ENCODE data around the gene PSMD12. TPM values are rescaled to one million over a fixed set of nuclear protein-coding genes. Genes with fewer than 3 reads are reported as not detected.
A peak's percentile ranks its signal among the peaks of the same experiment; 100 is the strongest.

PSMD12 gene
- total RNA-seq, 1 donor from 2014 or later, result 43.8 TPM

DNA sequence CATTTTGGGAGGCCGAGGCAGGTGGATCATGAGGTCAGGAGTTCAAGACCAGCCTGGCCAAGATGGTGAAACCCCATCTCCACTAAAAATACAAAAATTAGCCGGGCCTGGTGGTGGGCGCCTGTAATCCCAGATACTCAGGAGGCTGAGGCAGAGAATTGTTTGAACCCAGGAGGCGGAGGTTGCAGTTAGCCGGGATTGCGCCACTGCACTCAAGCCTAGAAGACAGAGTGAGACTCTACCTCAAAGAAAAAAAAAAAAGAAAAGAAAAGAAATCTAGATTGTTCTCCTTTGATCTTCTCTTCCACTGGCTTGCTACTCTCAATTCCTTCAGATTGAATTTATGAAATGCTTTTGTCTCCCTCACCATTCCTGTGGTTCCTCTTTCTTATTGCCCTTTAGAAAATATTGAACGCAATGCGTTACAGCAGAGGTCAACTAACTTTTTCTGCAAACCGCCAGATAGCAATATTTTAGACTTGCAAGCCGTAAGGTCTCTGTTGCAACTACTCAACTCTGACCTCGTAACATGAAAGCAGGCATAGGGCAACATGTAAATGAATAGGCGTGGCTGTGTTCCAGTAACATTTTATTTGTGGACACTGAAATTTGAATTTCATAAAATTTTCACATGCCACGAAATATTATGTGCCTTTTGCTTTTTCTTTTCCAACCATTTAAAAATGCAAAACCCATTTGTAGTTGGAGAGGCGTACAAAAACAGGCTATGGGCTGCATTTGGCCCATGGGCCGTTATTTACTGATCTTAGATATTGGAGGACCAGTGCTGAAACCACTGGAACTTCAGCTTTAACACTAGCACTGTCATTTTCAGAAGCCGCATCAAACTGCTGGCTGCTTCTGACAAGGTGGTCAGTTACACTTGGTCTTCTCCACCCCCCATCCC lies 35.5 kb upstream of the PSMD12 start:
- no peak overlapping the region for H3K27ac ChIP-seq
- intact Hi-C loops (cut with DNase I), result no loop called here
- peaks cover 5% of the 10 kb centered on the region for H3K4me1 ChIP-seq
- H3K27me3 ChIP-seq, result no peaks in the 10 kb centered on the region
- no peak overlapping the region for H3K4me3 ChIP-seq
- no peaks in the 10 kb centered on the region for H3K9me3 ChIP-seq
- DNase-seq (no peak), ATAC-seq (peak; percentile 73)
- H3K36me3 ChIP-seq, result no peaks in the 10 kb centered on the region
- no peak for TF ChIP-seq CTCF (IDR thresholded peaks at IDR 0.05)

DNA sequence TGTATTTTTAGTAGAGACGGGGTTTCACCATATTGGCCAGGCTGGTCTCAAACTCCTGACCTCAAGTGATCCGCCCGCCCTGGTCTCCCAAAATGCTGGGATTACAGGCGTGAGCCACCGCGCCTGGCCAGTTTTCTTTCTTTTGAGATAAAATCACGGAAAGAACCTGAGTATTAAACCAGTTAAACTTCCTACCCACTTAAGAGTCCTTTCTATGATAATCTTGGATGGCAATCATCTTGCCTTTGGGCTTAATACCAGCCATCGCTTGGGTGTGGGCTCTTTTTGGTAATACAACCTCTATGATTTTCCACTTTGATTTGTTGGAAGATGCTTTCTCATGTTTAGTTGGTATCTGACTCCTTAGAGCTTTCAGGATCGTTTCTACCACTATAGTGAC lies 34.7 kb upstream of the PSMD12 start:
- ATAC-seq (no peak), DNase-seq (no peak)
- Histone ChIP-seq H3K36me3 (no peaks in the 10 kb centered on the region), H3K9me3 (no peaks in the 10 kb centered on the region), H3K4me1 (peaks cover 5% of the 10 kb centered on the region), H3K4me3 (no peak overlapping the region), H3K27ac (no peak overlapping the region), H3K27me3 (no peaks in the 10 kb centered on the region)
- intact Hi-C loops (cut with DNase I), result no loop called here
- no peak for TF ChIP-seq CTCF (IDR thresholded peaks at IDR 0.05)

- Histone ChIP-seq H3K4me1 (peaks cover 5% of the 10 kb centered on the region), H3K27me3 (no peaks in the 10 kb centered on the region), H3K9me3 (no peaks in the 10 kb centered on the region), H3K36me3 (no peaks in the 10 kb centered on the region), H3K27ac (no peak overlapping the region), H3K4me3 (no peak overlapping the region)
- TF ChIP-seq CTCF (IDR thresholded peaks at IDR 0.05), result no peak
- intact Hi-C loops (cut with DNase I), result no loop called here
- ATAC-seq, result no peak
- DNase-seq, result no peak
These were observed 33.8 kb upstream of the PSMD12 start for GRCh38 chr17:67400193-67400592.

GRCh38 chr17:67399676-67400075 lies 33.3 kb upstream of the PSMD12 start:
- ATAC-seq, result no peak
- DNase-seq, result no peak
- TF ChIP-seq CTCF (IDR thresholded peaks at IDR 0.05), result no peak

GRCh38 chr17:67393809-67394397 lies 27.5 kb upstream of the PSMD12 start:
- ATAC-seq, result no peak
- H3K36me3 ChIP-seq, result no peaks in the 10 kb centered on the region
- intact Hi-C loops (cut with DNase I), result no loop called here

More at GRCh38 chr17:67399676-67400075, 33.3 kb upstream of the PSMD12 start:
- Histone ChIP-seq H3K27me3 (no peaks in the 10 kb centered on the region), H3K27ac (no peak overlapping the region), H3K36me3 (no peaks in the 10 kb centered on the region), H3K9me3 (no peaks in the 10 kb centered on the region), H3K4me3 (no peak overlapping the region), H3K4me1 (peaks cover 5% of the 10 kb centered on the region)
- intact Hi-C loops (cut with DNase I), result no loop called here

More at GRCh38 chr17:67393809-67394397, 27.5 kb upstream of the PSMD12 start:
- Histone ChIP-seq H3K9me3 (no peaks in the 10 kb centered on the region), H3K27me3 (no peaks in the 10 kb centered on the region), H3K27ac (no peak overlapping the region), H3K4me3 (no peak overlapping the region), H3K4me1 (peaks cover 21% of the 10 kb centered on the region)
- no peak for DNase-seq
- no peak for TF ChIP-seq CTCF (IDR thresholded peaks at IDR 0.05)

Measured in upper lobe of right lung (tissue), 1 donor.